GM04503 (cell line): ENCODE measurements around the gene DET1.
"Not testable (repeated sequence)": the region's sequence is repeated elsewhere in the genome, so short reads cannot be mapped to it uniquely, and the experiment has no call there.

Experiments used
- DNase-seq: peaks from one replicate; pipeline ENCODE4 v3.0.0-alpha.2; 2012; ENCODE audit warnings: low read depth

Gene DET1

GRCh38 chr15:88540350-88540749 is 6.1 kb downstream of the DET1 start:
- not testable (repeated sequence) for DNase-seq

- DNase-seq, result no peak
Measured at GRCh38 chr15:88539441-88539840, 7.0 kb downstream of the DET1 start.

GRCh38 chr15:88538972-88539371 is 7.5 kb downstream of the DET1 start:
- no peak for DNase-seq

GRCh38 chr15:88537591-88538317 is 8.7 kb downstream of the DET1 start:
- no peak for DNase-seq

- DNase-seq, result no peak
Measured at GRCh38 chr15:88535607-88536313, 10.7 kb downstream of the DET1 start.

GRCh38 chr15:88535100-88535499 is 11.4 kb downstream of the DET1 start:
- DNase-seq, result no peak

- DNase-seq, result no peak
Measured at GRCh38 chr15:88533376-88533775, 13.1 kb downstream of the DET1 start.

GRCh38 chr15:88529021-88529630 is 17.4 kb downstream of the DET1 start:
- peak; percentile 25 for DNase-seq

GRCh38 chr15:88526247-88526879 is 20.1 kb downstream of the DET1 start:
- DNase-seq, result no peak

- no peak for DNase-seq
Measured at GRCh38 chr15:88525418-88525817, 21.1 kb downstream of the DET1 start.

- not testable (repeated sequence) for DNase-seq
Measured at GRCh38 chr15:88524094-88524493, 22.4 kb downstream of the DET1 start.

GRCh38 chr15:88518903-88519302 is 27.6 kb downstream of the DET1 start:
- DNase-seq, result no peak

GRCh38 chr15:88513195-88513594 is 33.3 kb downstream of the DET1 start:
- DNase-seq, result peak; percentile 30

GRCh38 chr15:88512601-88513000 is 33.9 kb downstream of the DET1 start:
- DNase-seq, result no peak

- DNase-seq, result no peak
Measured at GRCh38 chr15:88512078-88512477, 34.4 kb downstream of the DET1 start.

- no peak for DNase-seq
Measured at GRCh38 chr15:88511161-88511560, 35.3 kb downstream of the DET1 start.

- no peak for DNase-seq
Measured at GRCh38 chr15:88509964-88510363, 36.5 kb downstream of the DET1 start.

- no peak for DNase-seq
Measured at GRCh38 chr15:88509321-88509720, 37.2 kb downstream of the DET1 start.

GRCh38 chr15:88506628-88507027 is 39.9 kb downstream of the DET1 start:
- no peak for DNase-seq

GRCh38 chr15:88505721-88506120 is 40.8 kb downstream of the DET1 start:
- DNase-seq, result no peak

- DNase-seq, result no peak
Measured at GRCh38 chr15:88504445-88504844, 42.0 kb downstream of the DET1 start.

- DNase-seq, result no peak
Measured at GRCh38 chr15:88498996-88499395, 47.5 kb downstream of the DET1 start.
